ENCODE data around the gene SLC2A4RG.

SLC2A4RG gene

GRCh38 chr20:63785691-63786131 lies 46.1 kb downstream of the SLC2A4RG start:
- in situ Hi-C loops (cut with MboI; ENCODE audit: low sequenced_read_pairs, unreplicated experiment) = no loop called here
- no peak for TF ChIP-seq CTCF (IDR thresholded peaks at IDR 0.05; ENCODE audit: borderline replicate concordance, control extremely low read depth, extremely low read depth, insufficient read depth, missing control alignments)
- DNase-seq (ENCODE audit: low spot score) = no peak

GRCh38 chr20:63787302-63787701 lies 47.7 kb downstream of the SLC2A4RG start:
- no peak for DNase-seq (ENCODE audit: low spot score)
- in situ Hi-C loops (cut with MboI; ENCODE audit: low sequenced_read_pairs, unreplicated experiment) = no loop called here
- no peak for TF ChIP-seq CTCF (IDR thresholded peaks at IDR 0.05; ENCODE audit: borderline replicate concordance, control extremely low read depth, extremely low read depth, insufficient read depth, missing control alignments)

GRCh38 chr20:63787749-63788148 lies 48.2 kb downstream of the SLC2A4RG start:
- DNase-seq (ENCODE audit: low spot score) = no peak
- no peak for TF ChIP-seq CTCF (IDR thresholded peaks at IDR 0.05; ENCODE audit: borderline replicate concordance, control extremely low read depth, extremely low read depth, insufficient read depth, missing control alignments)
- in situ Hi-C loops (cut with MboI; ENCODE audit: low sequenced_read_pairs, unreplicated experiment) = no loop called here

- in situ Hi-C loops (cut with MboI; ENCODE audit: low sequenced_read_pairs, unreplicated experiment) = no loop called here
- no peak for TF ChIP-seq CTCF (IDR thresholded peaks at IDR 0.05; ENCODE audit: borderline replicate concordance, control extremely low read depth, extremely low read depth, insufficient read depth, missing control alignments)
- DNase-seq (ENCODE audit: low spot score) = no peak
Observed at GRCh38 chr20:63789836-63790571, 50.4 kb downstream of the SLC2A4RG start.

- TF ChIP-seq CTCF (IDR thresholded peaks at IDR 0.05; ENCODE audit: borderline replicate concordance, control extremely low read depth, extremely low read depth, insufficient read depth, missing control alignments) = no peak
- DNase-seq (ENCODE audit: low spot score) = no peak
- in situ Hi-C loops (cut with MboI; ENCODE audit: low sequenced_read_pairs, unreplicated experiment) = no loop called here
Observed at GRCh38 chr20:63790572-63791168, 51.1 kb downstream of the SLC2A4RG start.

- no peak for DNase-seq (ENCODE audit: low spot score)
- in situ Hi-C loops (cut with MboI; ENCODE audit: low sequenced_read_pairs, unreplicated experiment) = no loop called here
- TF ChIP-seq CTCF (IDR thresholded peaks at IDR 0.05; ENCODE audit: borderline replicate concordance, control extremely low read depth, extremely low read depth, insufficient read depth, missing control alignments) = no peak
Observed at GRCh38 chr20:63791497-63792156, 52.1 kb downstream of the SLC2A4RG start.
